GM12878 (cell line): ENCODE measurements around the gene IQCK. TPM values are rescaled to one million over a fixed set of nuclear protein-coding genes. Genes with fewer than 3 reads are reported as not detected.

Source experiments
- ATAC-seq: fragments of 200-7000 bp; cut with Tn5 transposase; 3 replicates; pipeline ENCODE4 v1.9.1; 2020; ENCODE audit warnings: mild to moderate bottlenecking, moderate library complexity
- BruUV-seq: library from RNA; stranded (reverse); fragments of 400-500 nt; replicated peaks from 2 replicates; lab custom pipeline; 2021; lab: Mats Ljungman, UMichigan
- CTCF ChIA-PET: fragments of 300-600 bp; sonication (Branson Sonifier 250); formaldehyde crosslinking; extraction: SDS; loops from one replicate; lab custom pipeline; 2021; ENCODE audit warnings: inconsistent platforms; lab: Yijun Ruan, JAX
- POLR2A ChIA-PET: fragments of 350-600 bp; formaldehyde crosslinking; extraction: SDS; loops from one replicate; lab custom pipeline; 2021; ENCODE audit warnings: inconsistent platforms; lab: Charles Lee
- RAD21 ChIA-PET: fragments of 300-600 bp; sonication (Branson Sonifier 250); formaldehyde crosslinking; loops from one replicate; lab custom pipeline; 2023; ENCODE audit warnings: antibody characterized with exemption; ENCODE audit not compliant: unreplicated experiment; lab: Charles Lee
- SMC1A ChIA-PET: fragments of 300-600 bp; sonication (Branson Sonifier 250); formaldehyde crosslinking; loops from one replicate; lab custom pipeline; 2023; ENCODE audit not compliant: unreplicated experiment, uncharacterized antibody; lab: Charles Lee
- DNase-seq: peaks from one replicate; pipeline ENCODE4 v3.0.0-alpha.2; 2011; ENCODE audit warnings: low read depth, low spot score
- FAIRE-seq: peaks from 3 replicates; lab custom pipeline; 2011; peaks lifted over from hg19 to GRCh38; lab: Jason Lieb, UNC
- H2AFZ ChIP-seq: 2 replicates; pipeline ENCODE4 v1.6.0; 2011; ENCODE audit warnings: low read depth, low read length, control low read depth; ENCODE audit not compliant: control insufficient read depth
- H3K27ac ChIP-seq: 2 replicates; pipeline ENCODE4 v1.5.1; 2011; ENCODE audit warnings: control low read depth; ENCODE audit not compliant: control insufficient read depth, insufficient read depth
- H3K27me3 ChIP-seq, 2 experiments: replicated peaks in 1 of 2; 2 replicates each; pipeline versions ENCODE4 v1.6.0 to v1.6.1; 2011; ENCODE audit warnings: low read length in 1 of 2; ENCODE audit not compliant: control insufficient read depth in 2 of 2, insufficient read depth in 2 of 2
- H3K36me3 ChIP-seq, 2 experiments: 2 replicates each; pipeline ENCODE4 v1.5.1; 2011; ENCODE audit warnings: low read length in 1 of 2; ENCODE audit not compliant: control insufficient read depth in 2 of 2, insufficient read depth in 2 of 2
- H3K4me1 ChIP-seq: 2 replicates; pipeline ENCODE4 v1.6.1; 2011; ENCODE audit warnings: mild to moderate bottlenecking, low read length, moderate library complexity, mixed read lengths; ENCODE audit not compliant: control insufficient read depth, insufficient read depth
- H3K4me2 ChIP-seq: 2 replicates; pipeline ENCODE4 v1.6.0; 2011; ENCODE audit warnings: control low read depth; ENCODE audit not compliant: control insufficient read depth, insufficient read depth
- H3K4me3 ChIP-seq: fragments of 200-600 bp; sonication (generic); 2 replicates; pipeline ENCODE4 v1.5.1; 2016
- H3K79me2 ChIP-seq: 2 replicates; pipeline ENCODE4 v1.6.0; 2011; ENCODE audit warnings: low read length; ENCODE audit not compliant: control insufficient read depth, insufficient read depth
- H3K9ac ChIP-seq: 2 replicates; pipeline ENCODE4 v1.8.0; 2011; ENCODE audit warnings: low read length, control low read depth, mixed read lengths; ENCODE audit not compliant: control insufficient read depth, insufficient read depth
- H3K9me3 ChIP-seq: replicated peaks from 3 replicates; pipeline ENCODE4 v1.5.1; 2011; ENCODE audit warnings: mild to moderate bottlenecking, low read length; ENCODE audit not compliant: control insufficient read depth, insufficient read depth
- H4K20me1 ChIP-seq: 2 replicates; pipeline ENCODE4 v1.6.0; 2011; ENCODE audit not compliant: control insufficient read depth, insufficient read depth
- ATF2 ChIP-seq: IDR thresholded peaks from 2 replicates; pipeline ENCODE4 v1.6.1; 2012; ENCODE audit warnings: low read length, inconsistent platforms
- CHD2 ChIP-seq: IDR thresholded peaks from 2 replicates; pipeline ENCODE4 v1.6.1; 2011; ENCODE audit warnings: low read depth, low read length, improper control_type of control experiment, borderline replicate concordance
- IRF3 ChIP-seq: fragments of 450-650 bp; IDR thresholded peaks from 2 replicates; pipeline ENCODE4 v1.6.1; 2014; ENCODE audit warnings: mild to moderate bottlenecking
- KDM1A ChIP-seq: fragments of 200-600 bp; sonication (generic); IDR thresholded peaks from 2 replicates; pipeline ENCODE4 v1.6.1; 2016; ENCODE audit warnings: borderline replicate concordance
- MLLT1 ChIP-seq: fragments of 450-650 bp; IDR thresholded peaks from 2 replicates; pipeline ENCODE4 v1.6.1; 2016; ENCODE audit warnings: mild to moderate bottlenecking
- MYC ChIP-seq: IDR thresholded peaks from 2 replicates; pipeline ENCODE4 v1.6.1; 2011; ENCODE audit warnings: mild to moderate bottlenecking, low read length, moderate library complexity, inconsistent platforms; ENCODE audit not compliant: insufficient read depth, insufficient replicate concordance, insufficient read length, severe bottlenecking
- NFIC ChIP-seq: IDR thresholded peaks from 2 replicates; pipeline ENCODE4 v1.6.1; 2012; ENCODE audit warnings: low read depth, mild to moderate bottlenecking, inconsistent platforms, low read length, moderate library complexity
- RUNX3 ChIP-seq: IDR thresholded peaks from 2 replicates; pipeline ENCODE4 v1.6.1; 2012; ENCODE audit warnings: low read length, inconsistent platforms
- SRF ChIP-seq, 2 experiments: IDR thresholded peaks; 2 replicates each; pipeline ENCODE4 v1.6.1; 2011; ENCODE audit warnings: low read depth in 2 of 2, low read length in 2 of 2, mild to moderate bottlenecking in 1 of 2, moderate library complexity in 1 of 2
- SUPT20H ChIP-seq: IDR thresholded peaks from 2 replicates; pipeline ENCODE4 v1.6.1; 2011; ENCODE audit warnings: low read depth, mild to moderate bottlenecking, low read length, moderate library complexity, borderline replicate concordance; ENCODE audit not compliant: control insufficient read depth
- USF1 ChIP-seq: IDR thresholded peaks from 2 replicates; pipeline ENCODE4 v1.6.1; 2011; ENCODE audit warnings: borderline replicate concordance, low read depth, mild to moderate bottlenecking, moderate library complexity, mixed read lengths, low read length; ENCODE audit not compliant: insufficient read depth; ENCODE audit errors: extremely low read length
- YBX1 ChIP-seq: fragments of 450-650 bp; IDR thresholded peaks from 2 replicates; pipeline ENCODE4 v1.6.1; 2016; ENCODE audit warnings: antibody characterized with exemption
- WGBS: methylation state at CpG from one replicate; pipeline ENCODE4 v1.1.6; 2016; ENCODE audit warnings: low lambda C conversion rate; ENCODE audit not compliant: insufficient replicate concordance, insufficient coverage; ENCODE audit errors: missing lambda C conversion rate; 5-methylcytosine and 5-hydroxymethylcytosine counted together
- in situ Hi-C: fragments of 300-500 bp; cut with MboI; formaldehyde crosslinking; loops from 9 replicates; pipeline ENCODE4 v1.14.3; 2018; ENCODE audit warnings: mixed read lengths
- intact Hi-C: fragments of 100-400 bp; cut with micrococcal nuclease; formaldehyde crosslinking; loops from one replicate; pipeline ENCODE4 v1.14.2; 2022; ENCODE audit not compliant: unreplicated experiment
- polyA plus RNA-seq, 11 experiments: library from polyadenylated mRNA; depleted of rRNA in 4 of 11; unstranded in 6 of 11; stranded (reverse) in 5 of 11; fragments of >200 nt; fragmentation: Nextera tagmentation in 4 of 11; fragmentation: Illumina TruSeq in 1 of 11; extraction: Ambion mirVana in 4 of 11; extraction: Trizol in 1 of 11; gene quantifications; 1 replicate in 1 of 11; 2 replicates in 10 of 11; pipeline versions ENCODE4 v1.2.1 to v1.2.3, GENCODE V29; 2011 to 2016; ENCODE audit warnings: inconsistent platforms in 2 of 11, missing spikeins in 2 of 11, low read depth in 1 of 11
- total RNA-seq, 4 experiments: library from RNA; depleted of rRNA in 3 of 4; stranded (reverse); fragments of >200 nt in 3 of 4; fragmentation: Illumina TruSeq in 1 of 4; extraction: Trizol in 1 of 4; gene quantifications; 2 replicates each; pipeline versions ENCODE4 v1.2.1 to v1.2.3, GENCODE V29; 2013 to 2021

The IQCK gene
- total and polyA plus RNA-seq, 10 of the 15 experiments (the other 5 are each of a cell fraction or from before 2014, with no cell fraction given), result 1.0 to 4.2 (median 2.4) TPM

DNA sequence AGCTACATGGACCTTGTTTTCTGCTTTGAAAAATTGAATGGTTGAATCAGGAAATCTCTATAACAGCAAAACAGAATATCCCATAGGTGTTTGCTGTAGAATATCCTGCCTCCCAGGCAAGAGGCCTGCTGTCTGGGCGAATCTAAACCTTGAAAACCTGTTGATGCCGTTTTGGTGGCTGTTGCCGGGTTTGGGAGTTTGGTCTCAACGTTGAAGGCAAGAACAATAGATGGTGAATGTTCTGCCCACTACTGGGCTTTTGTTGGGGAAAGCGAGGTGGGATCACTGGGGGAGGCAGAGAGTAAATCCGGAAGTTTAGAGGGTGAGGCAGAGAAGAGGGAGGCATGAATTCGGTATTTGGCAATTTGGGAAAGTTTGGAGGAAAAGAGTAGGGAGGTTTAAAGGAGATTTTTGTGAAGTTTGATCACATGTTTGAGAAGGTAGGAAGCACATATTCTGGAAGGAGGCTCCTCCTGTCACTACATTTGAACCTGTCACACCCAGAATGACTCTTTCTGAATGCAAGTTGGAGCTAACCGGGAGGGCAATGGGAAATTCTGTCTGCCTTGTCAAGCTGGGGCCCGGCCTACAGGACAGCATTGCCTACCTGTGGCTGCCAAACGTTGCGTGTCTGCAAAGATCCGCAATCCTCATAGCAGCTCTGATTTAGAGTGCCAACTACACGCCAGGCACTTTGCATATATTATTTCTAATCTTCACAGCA is 120.1 kb downstream of the IQCK start:
- in situ Hi-C loops, result no loop called here
- FAIRE-seq, result no peak

More for the DNA sequence above, 120.1 kb downstream of the IQCK start:
- no peak overlapping the region for H3K4me3 ChIP-seq
- no peak overlapping the region for H3K9ac ChIP-seq
- CTCF ChIA-PET, result interaction anchor here (0.9 to 1.2 kb wide), 2 partner anchors 10 to 14 kb away, joined by 3 to 4 read pairs; no protein-coding TSS in a partner anchor
- H3K27me3 ChIP-seq, result no peaks in the 10 kb centered on the region; a peak in 1 of 4 replicates
- RAD21 ChIA-PET, result no interaction called here
- H3K9me3 ChIP-seq, result no peaks in the 10 kb centered on the region
- 39% methylated on average over 13 of the region's 13 CpGs for WGBS
- no peak for ATAC-seq
- no peaks in the 10 kb centered on the region for H3K4me1 ChIP-seq
- DNase-seq, result no peak
- no peaks in the 10 kb centered on the region for H3K36me3 ChIP-seq
- intact Hi-C loops, result no loop called here
- H3K4me2 ChIP-seq, result no peak overlapping the region
- no peak for TF ChIP-seq KDM1A
- TF ChIP-seq YBX1, result no peak
- no peak for TF ChIP-seq SRF (IDR thresholded peaks at IDR 0.05; ENCODE audit: low read depth in 2 of 2, low read length in 2 of 2)
- TF ChIP-seq NFIC, result no peak
- TF ChIP-seq USF1, result no peak
- no peak for TF ChIP-seq RUNX3
- TF ChIP-seq IRF3, result no peak
- TF ChIP-seq ATF2, result no peak
- no peak for TF ChIP-seq SUPT20H
- TF ChIP-seq MYC, result no peak
- TF ChIP-seq MLLT1, result no peak
- no peak for TF ChIP-seq CHD2
- no peaks in the 10 kb centered on the region for H4K20me1 ChIP-seq
- SMC1A ChIA-PET, result interaction anchor here (0.9 to 1.7 kb wide), 3 partner anchors 12 to 268 kb away, joined by 3 to 4 read pairs (median 4); no protein-coding TSS in a partner anchor
- H3K79me2 ChIP-seq, result no peaks in the 10 kb centered on the region
- no TSS peak for BruUV-seq
- H2AFZ ChIP-seq, result no peak overlapping the region
- POLR2A ChIA-PET, result no interaction called here
- H3K27ac ChIP-seq, result no peak overlapping the region
